HepG2 (cell line): ENCODE results near the gene SERTM1. TPM values are rescaled to one million over a fixed set of nuclear protein-coding genes. Genes with fewer than 3 reads are reported as not detected.

Experiments used
- ATAC-seq: fragments of 200-7000 bp; cut with Tn5 transposase; 3 replicates; pipeline ENCODE4 v1.9.1; 2020; ENCODE audit warnings: mild to moderate bottlenecking, moderate library complexity
- BruUV-seq: library from RNA; stranded (reverse); fragments of 400-500 nt; replicated peaks from 2 replicates; lab custom pipeline; 2021; lab: Mats Ljungman, UMichigan
- CTCF ChIA-PET: fragments of 300-600 bp; formaldehyde crosslinking; extraction: SDS; loops from one replicate; lab custom pipeline; 2021; ENCODE audit warnings: low total read pairs, inconsistent platforms, low intra/inter-chr PET ratio; lab: Yijun Ruan, JAX
- POLR2A ChIA-PET: fragments of 350-600 bp; sonication (Branson Sonifier 250); formaldehyde crosslinking; loops from one replicate; lab custom pipeline; 2020; ENCODE audit warnings: antibody characterized with exemption, inconsistent platforms; lab: Yijun Ruan, JAX
- DNase-seq: peaks from one replicate; pipeline ENCODE4 v3.0.0-alpha.2; 2015; ENCODE audit warnings: low spot score
- FAIRE-seq: peaks from 3 replicates; lab custom pipeline; 2011; peaks lifted over from hg19 to GRCh38; lab: Jason Lieb, UNC
- H2AFZ ChIP-seq: one replicate; pipeline ENCODE4 v1.6.1; 2011; ENCODE audit warnings: low read length, inconsistent platforms
- H3K27ac ChIP-seq: fragments of 300-600 bp; 3 replicates; pipeline ENCODE4 v1.8.0; 2011; ENCODE audit warnings: mixed run types, mild to moderate bottlenecking, mixed read lengths, low read length, inconsistent platforms; ENCODE audit not compliant: insufficient read depth; ENCODE audit errors: extremely low read length
- H3K27me3 ChIP-seq, 2 experiments: fragments of 200-600 bp in 1 of 2; 2 replicates in 1 of 2; 3 replicates in 1 of 2; pipeline versions ENCODE4 v1.6.0 to v1.8.0; 2011; ENCODE audit warnings: low read length in 2 of 2, mild to moderate bottlenecking in 2 of 2, moderate library complexity in 2 of 2, inconsistent platforms in 1 of 2; ENCODE audit not compliant: insufficient read depth in 2 of 2, control insufficient read depth in 1 of 2
- H3K36me3 ChIP-seq, 2 experiments: fragments of 200-600 bp in 1 of 2; replicated peaks in 1 of 2; 2 replicates in 1 of 2; 3 replicates in 1 of 2; pipeline versions ENCODE4 v1.5.1 to v1.8.0; 2011; ENCODE audit warnings: low read length in 2 of 2, inconsistent platforms in 1 of 2; ENCODE audit not compliant: insufficient read depth in 2 of 2, control insufficient read depth in 1 of 2
- H3K4me1 ChIP-seq: 2 replicates; pipeline ENCODE4 v1.5.1; 2012; ENCODE audit warnings: low read length, inconsistent platforms; ENCODE audit not compliant: insufficient read depth
- H3K4me2 ChIP-seq: 2 replicates; pipeline ENCODE4 v1.6.0; 2011; ENCODE audit warnings: low read depth, low read length, inconsistent platforms
- H3K4me3 ChIP-seq, 3 experiments: fragments of 200-600 bp in 1 of 3; sonication (generic), shearing (Covaris generic) in 1 of 3; replicated peaks in 1 of 3; 2 replicates each; pipeline ENCODE4 v1.5.1; 2011 to 2016; ENCODE audit warnings: low read length in 3 of 3, inconsistent platforms in 2 of 3, low read depth in 2 of 3, mild to moderate bottlenecking in 2 of 3, control low read depth in 1 of 3, mixed read lengths in 1 of 3; ENCODE audit not compliant: insufficient read depth in 1 of 3
- H3K79me2 ChIP-seq: one replicate; pipeline ENCODE4 v1.6.1; 2011; ENCODE audit warnings: low read length, inconsistent platforms; ENCODE audit not compliant: insufficient read depth
- H3K9ac ChIP-seq: 2 replicates; pipeline ENCODE4 v1.6.0; 2011; ENCODE audit warnings: mild to moderate bottlenecking, low read depth, low read length, inconsistent platforms; ENCODE audit not compliant: insufficient read depth
- H3K9me3 ChIP-seq: 2 replicates; pipeline ENCODE4 v1.5.1; 2012; ENCODE audit warnings: mild to moderate bottlenecking, low read length
- H4K20me1 ChIP-seq: 2 replicates; pipeline ENCODE4 v1.6.0; 2011; ENCODE audit warnings: inconsistent platforms, mild to moderate bottlenecking, low read length, moderate library complexity; ENCODE audit not compliant: insufficient read depth
- IKZF4 ChIP-seq: sonication (generic); formaldehyde crosslinking; IDR thresholded peaks from 2 replicates; pipeline ENCODE4 v1.5.1; 2020; ENCODE audit warnings: borderline replicate concordance, mild to moderate bottlenecking, low read depth, missing genetic modification reagents; ENCODE audit errors: not compliant biosample characterization
- JDP2 ChIP-seq: sonication (generic); formaldehyde crosslinking; IDR thresholded peaks from 2 replicates; pipeline ENCODE4 v1.8.1; 2022; ENCODE audit warnings: missing genetic modification reagents, borderline replicate concordance
- KAT2B ChIP-seq: fragments of 150-350 bp; IDR thresholded peaks from 2 replicates; pipeline ENCODE4 v1.6.1; 2014; ENCODE audit warnings: low read depth, low read length, borderline replicate concordance
- KDM5B ChIP-seq: sonication (generic); formaldehyde crosslinking; IDR thresholded peaks from 2 replicates; pipeline ENCODE4 v1.4.0; 2020; ENCODE audit warnings: missing genetic modification reagents, mild to moderate bottlenecking, borderline replicate concordance
- PHF8 ChIP-seq: sonication (generic); formaldehyde crosslinking; IDR thresholded peaks from 2 replicates; pipeline ENCODE4 v1.5.0; 2020; ENCODE audit warnings: missing genetic modification reagents
- SCMH1 ChIP-seq: sonication (generic); formaldehyde crosslinking; IDR thresholded peaks from 2 replicates; pipeline ENCODE4 v1.9.0; 2021; ENCODE audit warnings: missing genetic modification reagents, mild to moderate bottlenecking, borderline replicate concordance
- SMYD3 ChIP-seq: sonication (generic); formaldehyde crosslinking; IDR thresholded peaks from 2 replicates; pipeline ENCODE4 v1.8.1; 2023; ENCODE audit warnings: mild to moderate bottlenecking, missing genetic modification reagents
- SUZ12 ChIP-seq: fragments of 150-350 bp; IDR thresholded peaks from 2 replicates; pipeline ENCODE4 v1.6.1; 2014; ENCODE audit warnings: low read depth, low read length
- TRIM24 ChIP-seq: sonication (generic); formaldehyde crosslinking; IDR thresholded peaks from 2 replicates; pipeline ENCODE4 v1.8.0; 2022; ENCODE audit warnings: mild to moderate bottlenecking, missing genetic modification reagents
- WGBS: methylation state at CpG from one replicate; pipeline ENCODE4 v1.1.6; 2017; ENCODE audit warnings: low lambda C conversion rate; 5-methylcytosine and 5-hydroxymethylcytosine counted together
- in situ Hi-C: cut with HindIII; loops from 2 replicates; pipeline ENCODE4 v1.10.0; 2017; ENCODE audit warnings: low pct_unique_long_range_greater_than_20kb; ENCODE audit not compliant: extremely low pct_ligation_motif_present
- intact Hi-C: fragments of 100-400 bp; cut with micrococcal nuclease; formaldehyde crosslinking; loops from one replicate; pipeline ENCODE4 v1.10.0; 2022; ENCODE audit not compliant: unreplicated experiment
- polyA plus RNA-seq, 8 experiments: library from polyadenylated mRNA; depleted of rRNA in 3 of 8; stranded (reverse) in 7 of 8; unstranded in 1 of 8; fragments of >200 nt; fragmentation: Illumina TruSeq in 4 of 8; extraction: Trizol in 4 of 8; gene quantifications; 2 replicates each; pipeline versions ENCODE4 v1.2.1 to v1.2.3, GENCODE V29; 2011 to 2016; ENCODE audit warnings: low read depth in 4 of 8, missing spikeins in 1 of 8, mixed read lengths in 1 of 8; ENCODE audit not compliant: insufficient read depth in 1 of 8
- total RNA-seq, 5 experiments: library from RNA; depleted of rRNA; stranded (reverse); fragments of >200 nt; fragmentation: Illumina TruSeq; extraction: Trizol; gene quantifications; 2 replicates each; pipeline ENCODE4 v1.2.3, GENCODE V29; 2016; ENCODE audit warnings: low read depth in 1 of 5
- TF ChIP-seq, protein P1 (sequence below): sonication (generic); formaldehyde crosslinking; IDR thresholded peaks from 2 replicates; pipeline ENCODE4 v1.9.0; 2021; ENCODE audit warnings: missing genetic modification reagents, mild to moderate bottlenecking, borderline replicate concordance
- TF ChIP-seq, protein P2 (sequence below): sonication (generic); formaldehyde crosslinking; IDR thresholded peaks from 2 replicates; pipeline ENCODE4 v1.9.0; 2022; ENCODE audit warnings: missing genetic modification reagents, mild to moderate bottlenecking, borderline replicate concordance
- TF ChIP-seq, protein P3 (sequence below): sonication (generic); formaldehyde crosslinking; IDR thresholded peaks from 2 replicates; pipeline ENCODE4 v1.5.1; 2020; ENCODE audit warnings: mild to moderate bottlenecking, missing genetic modification reagents, borderline replicate concordance
- TF ChIP-seq, protein P4 (sequence below): sonication (generic); formaldehyde crosslinking; IDR thresholded peaks from 2 replicates; pipeline ENCODE4 v1.5.0; 2020; ENCODE audit warnings: mild to moderate bottlenecking, missing genetic modification reagents, borderline replicate concordance
- TF ChIP-seq, protein P5 (sequence below): sonication (generic); formaldehyde crosslinking; IDR thresholded peaks from 2 replicates; pipeline ENCODE4 v1.4.0; 2020; ENCODE audit warnings: mild to moderate bottlenecking, missing genetic modification reagents

Gene SERTM1
- total and polyA plus RNA-seq, 2 of the 13 experiments (the other 11 are each of a cell fraction or from before 2014, with no cell fraction given), result not detected

DNA sequence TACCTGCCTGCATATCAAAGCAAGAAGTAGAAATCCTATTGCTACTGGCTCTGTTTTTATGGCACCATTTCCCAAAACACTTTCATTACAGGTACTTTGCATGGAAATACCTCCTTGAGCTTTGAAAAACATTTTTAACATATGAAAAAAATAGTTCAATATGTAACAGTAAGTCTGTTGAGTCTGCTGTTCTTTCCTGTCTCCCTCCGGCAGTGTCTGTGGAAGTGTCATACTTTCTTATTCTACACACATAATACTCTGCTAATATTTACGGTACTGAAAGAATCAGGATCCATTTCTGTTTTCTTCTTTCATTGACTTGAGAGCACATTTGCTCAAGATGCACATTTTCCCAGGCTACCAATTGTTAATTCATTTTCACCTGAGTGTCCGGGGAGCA, 8.2 kb upstream of the SERTM1 start (continued):
- TF ChIP-seq, protein P1, sequence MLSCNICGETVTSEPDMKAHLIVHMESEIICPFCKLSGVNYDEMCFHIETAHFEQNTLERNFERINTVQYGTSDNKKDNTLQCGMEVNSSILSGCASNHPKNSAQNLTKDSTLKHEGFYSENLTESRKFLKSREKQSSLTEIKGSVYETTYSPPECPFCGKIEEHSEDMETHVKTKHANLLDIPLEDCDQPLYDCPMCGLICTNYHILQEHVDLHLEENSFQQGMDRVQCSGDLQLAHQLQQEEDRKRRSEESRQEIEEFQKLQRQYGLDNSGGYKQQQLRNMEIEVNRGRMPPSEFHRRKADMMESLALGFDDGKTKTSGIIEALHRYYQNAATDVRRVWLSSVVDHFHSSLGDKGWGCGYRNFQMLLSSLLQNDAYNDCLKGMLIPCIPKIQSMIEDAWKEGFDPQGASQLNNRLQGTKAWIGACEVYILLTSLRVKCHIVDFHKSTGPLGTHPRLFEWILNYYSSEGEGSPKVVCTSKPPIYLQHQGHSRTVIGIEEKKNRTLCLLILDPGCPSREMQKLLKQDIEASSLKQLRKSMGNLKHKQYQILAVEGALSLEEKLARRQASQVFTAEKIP, result no peak
- TF ChIP-seq, protein P2, sequence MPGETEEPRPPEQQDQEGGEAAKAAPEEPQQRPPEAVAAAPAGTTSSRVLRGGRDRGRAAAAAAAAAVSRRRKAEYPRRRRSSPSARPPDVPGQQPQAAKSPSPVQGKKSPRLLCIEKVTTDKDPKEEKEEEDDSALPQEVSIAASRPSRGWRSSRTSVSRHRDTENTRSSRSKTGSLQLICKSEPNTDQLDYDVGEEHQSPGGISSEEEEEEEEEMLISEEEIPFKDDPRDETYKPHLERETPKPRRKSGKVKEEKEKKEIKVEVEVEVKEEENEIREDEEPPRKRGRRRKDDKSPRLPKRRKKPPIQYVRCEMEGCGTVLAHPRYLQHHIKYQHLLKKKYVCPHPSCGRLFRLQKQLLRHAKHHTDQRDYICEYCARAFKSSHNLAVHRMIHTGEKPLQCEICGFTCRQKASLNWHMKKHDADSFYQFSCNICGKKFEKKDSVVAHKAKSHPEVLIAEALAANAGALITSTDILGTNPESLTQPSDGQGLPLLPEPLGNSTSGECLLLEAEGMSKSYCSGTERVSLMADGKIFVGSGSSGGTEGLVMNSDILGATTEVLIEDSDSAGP (CRISPR knock-in tag), result no peak
- TF ChIP-seq IKZF4, result no peak
- no peak for TF ChIP-seq PHF8 (CRISPR knock-in tag)
- TF ChIP-seq KDM5B, result no peak

DNA sequence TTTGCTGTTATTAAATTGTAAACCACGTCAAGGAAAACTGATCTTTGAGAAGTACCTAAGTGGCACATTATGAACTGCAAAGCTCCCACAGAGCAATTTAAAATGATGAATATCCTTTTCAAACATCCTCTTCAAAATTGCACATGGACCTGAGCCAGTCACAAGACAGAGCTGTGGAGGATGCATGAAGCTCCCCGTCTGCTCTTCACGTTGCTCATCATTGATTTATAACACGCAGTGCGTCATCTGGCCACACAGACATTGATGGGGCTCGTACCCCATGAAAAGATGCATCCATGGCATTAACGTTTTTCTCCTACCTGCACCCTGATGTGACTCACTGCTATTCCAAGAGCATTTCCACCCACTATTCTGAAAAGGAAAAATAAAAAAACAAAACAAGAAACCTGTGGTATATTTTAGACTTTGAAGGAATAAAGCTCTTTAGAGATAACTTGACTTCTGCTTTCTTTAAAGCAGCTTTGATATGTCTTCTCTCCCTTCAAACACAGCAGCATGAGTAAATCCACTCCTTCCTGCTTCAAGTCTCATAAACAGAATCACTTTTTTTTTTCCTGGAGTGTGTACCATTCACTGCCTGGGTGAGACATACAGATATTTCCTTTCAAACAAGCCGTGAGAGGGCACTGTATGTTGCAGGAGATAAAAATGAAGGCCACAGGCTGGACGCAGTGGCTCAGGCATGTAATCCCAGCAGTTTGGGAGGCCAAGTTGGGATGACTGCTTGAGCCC, 7.2 kb upstream of the SERTM1 start:
- POLR2A ChIA-PET, result no interaction called here
- H3K27ac ChIP-seq, result no peak overlapping the region
- ATAC-seq (no peak), FAIRE-seq (no peak), DNase-seq (no peak)
- no peaks in the 10 kb centered on the region for H3K36me3 ChIP-seq
- 0 out of 5 replicates have a peak, but pooled peaks cover 0 to 2% of the 10 kb centered on the region in 2 experiments for H3K27me3 ChIP-seq
- H3K79me2 ChIP-seq, result no peaks in the 10 kb centered on the region
- H3K4me1 ChIP-seq, result no peaks in the 10 kb centered on the region
- TF ChIP-seq TRIM24 (CRISPR knock-in tag), result no peak
- TF ChIP-seq, protein P3, sequence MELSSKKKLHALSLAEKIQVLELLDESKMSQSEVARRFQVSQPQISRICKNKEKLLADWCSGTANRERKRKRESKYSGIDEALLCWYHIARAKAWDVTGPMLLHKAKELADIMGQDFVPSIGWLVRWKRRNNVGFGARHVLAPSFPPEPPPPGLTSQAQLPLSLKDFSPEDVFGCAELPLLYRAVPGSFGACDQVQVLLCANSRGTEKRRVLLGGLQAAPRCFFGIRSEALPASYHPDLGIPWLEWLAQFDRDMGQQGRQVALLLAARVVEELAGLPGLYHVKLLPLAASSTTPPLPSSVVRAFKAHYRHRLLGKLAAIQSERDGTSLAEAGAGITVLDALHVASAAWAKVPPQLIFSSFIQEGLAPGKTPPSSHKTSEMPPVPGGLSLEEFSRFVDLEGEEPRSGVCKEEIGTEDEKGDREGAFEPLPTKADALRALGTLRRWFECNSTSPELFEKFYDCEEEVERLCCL, result no peak
- TF ChIP-seq, protein P4, sequence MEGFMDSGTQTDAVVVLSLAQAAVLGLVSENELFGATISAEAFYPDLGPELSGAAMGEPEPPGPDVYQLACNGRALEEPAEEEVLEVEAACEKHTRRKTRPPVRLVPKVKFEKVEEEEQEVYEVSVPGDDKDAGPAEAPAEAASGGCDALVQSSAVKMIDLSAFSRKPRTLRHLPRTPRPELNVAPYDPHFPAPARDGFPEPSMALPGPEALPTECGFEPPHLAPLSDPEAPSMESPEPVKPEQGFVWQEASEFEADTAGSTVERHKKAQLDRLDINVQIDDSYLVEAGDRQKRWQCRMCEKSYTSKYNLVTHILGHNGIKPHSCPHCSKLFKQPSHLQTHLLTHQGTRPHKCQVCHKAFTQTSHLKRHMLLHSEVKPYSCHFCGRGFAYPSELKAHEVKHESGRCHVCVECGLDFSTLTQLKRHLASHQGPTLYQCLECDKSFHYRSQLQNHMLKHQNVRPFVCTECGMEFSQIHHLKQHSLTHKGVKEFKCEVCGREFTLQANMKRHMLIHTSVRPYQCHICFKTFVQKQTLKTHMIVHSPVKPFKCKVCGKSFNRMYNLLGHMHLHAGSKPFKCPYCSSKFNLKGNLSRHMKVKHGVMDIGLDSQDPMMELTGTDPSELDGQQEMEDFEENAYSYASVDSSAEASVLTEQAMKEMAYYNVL (CRISPR knock-in tag), result no peak
- TF ChIP-seq JDP2, result no peak
- no peak for TF ChIP-seq SCMH1 (CRISPR knock-in tag)
- TF ChIP-seq SMYD3 (CRISPR knock-in tag), result no peak
- TF ChIP-seq, protein P5, sequence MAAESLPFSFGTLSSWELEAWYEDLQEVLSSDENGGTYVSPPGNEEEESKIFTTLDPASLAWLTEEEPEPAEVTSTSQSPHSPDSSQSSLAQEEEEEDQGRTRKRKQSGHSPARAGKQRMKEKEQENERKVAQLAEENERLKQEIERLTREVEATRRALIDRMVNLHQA, result no peak
- TF ChIP-seq SUZ12, result no peak
- no peak for TF ChIP-seq KAT2B
- H3K4me2 ChIP-seq, result no peak overlapping the region
- no peak overlapping the region for H3K4me3 ChIP-seq
- intact Hi-C loops, result no loop called here
- no peak overlapping the region for H2AFZ ChIP-seq
- under 1% methylated on average over 9 of the region's 9 CpGs for WGBS
- no peak overlapping the region for H3K9ac ChIP-seq
- no peaks in the 10 kb centered on the region for H3K9me3 ChIP-seq
- BruUV-seq, result no TSS peak
- CTCF ChIA-PET, result no interaction called here
- in situ Hi-C loops, result no loop called here
- H4K20me1 ChIP-seq, result no peaks in the 10 kb centered on the region
